DOHH2 (cell line): ENCODE data around the gene NPHP1.
"Not testable (repeated sequence)": the region's sequence is repeated elsewhere in the genome, so short reads cannot be mapped to it uniquely, and the experiment has no call there.

Source experiments
- EZH2phosphoT487 ChIP-seq: fragments of 200-600 bp; sonication (generic); IDR thresholded peaks from 2 replicates; pipeline ENCODE4 v1.6.1; 2017; ENCODE audit warnings: borderline replicate concordance, mild to moderate bottlenecking, antibody characterized with exemption, low read length, moderate library complexity, mixed read lengths
- TF ChIP-seq, protein P1 (sequence below): fragments of 200-600 bp; sonication (generic); IDR thresholded peaks from one replicate; pipeline ENCODE4 v1.5.1; 2014; ENCODE audit warnings: antibody characterized with exemption, mild to moderate bottlenecking, low read depth, low read length; ENCODE audit not compliant: poor library complexity, severe bottlenecking

GRCh38 chr2:110190169-110190568 is 14.6 kb downstream of the NPHP1 start:
- TF ChIP-seq, protein P1, sequence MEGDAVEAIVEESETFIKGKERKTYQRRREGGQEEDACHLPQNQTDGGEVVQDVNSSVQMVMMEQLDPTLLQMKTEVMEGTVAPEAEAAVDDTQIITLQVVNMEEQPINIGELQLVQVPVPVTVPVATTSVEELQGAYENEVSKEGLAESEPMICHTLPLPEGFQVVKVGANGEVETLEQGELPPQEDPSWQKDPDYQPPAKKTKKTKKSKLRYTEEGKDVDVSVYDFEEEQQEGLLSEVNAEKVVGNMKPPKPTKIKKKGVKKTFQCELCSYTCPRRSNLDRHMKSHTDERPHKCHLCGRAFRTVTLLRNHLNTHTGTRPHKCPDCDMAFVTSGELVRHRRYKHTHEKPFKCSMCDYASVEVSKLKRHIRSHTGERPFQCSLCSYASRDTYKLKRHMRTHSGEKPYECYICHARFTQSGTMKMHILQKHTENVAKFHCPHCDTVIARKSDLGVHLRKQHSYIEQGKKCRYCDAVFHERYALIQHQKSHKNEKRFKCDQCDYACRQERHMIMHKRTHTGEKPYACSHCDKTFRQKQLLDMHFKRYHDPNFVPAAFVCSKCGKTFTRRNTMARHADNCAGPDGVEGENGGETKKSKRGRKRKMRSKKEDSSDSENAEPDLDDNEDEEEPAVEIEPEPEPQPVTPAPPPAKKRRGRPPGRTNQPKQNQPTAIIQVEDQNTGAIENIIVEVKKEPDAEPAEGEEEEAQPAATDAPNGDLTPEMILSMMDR: not testable (repeated sequence)
- TF ChIP-seq EZH2phosphoT487: not testable (repeated sequence)
